GM12873 (cell line): ENCODE data around the gene GRAMD4.

Source experiments
- TF ChIP-seq, protein P1 (sequence below): IDR thresholded peaks from 2 replicates; pipeline ENCODE4 v1.5.1; 2012; ENCODE audit warnings: low read depth, mild to moderate bottlenecking, moderate library complexity, low read length, control low read depth; ENCODE audit not compliant: insufficient read depth; ENCODE audit errors: missing control alignments

The GRAMD4 gene, protein sequence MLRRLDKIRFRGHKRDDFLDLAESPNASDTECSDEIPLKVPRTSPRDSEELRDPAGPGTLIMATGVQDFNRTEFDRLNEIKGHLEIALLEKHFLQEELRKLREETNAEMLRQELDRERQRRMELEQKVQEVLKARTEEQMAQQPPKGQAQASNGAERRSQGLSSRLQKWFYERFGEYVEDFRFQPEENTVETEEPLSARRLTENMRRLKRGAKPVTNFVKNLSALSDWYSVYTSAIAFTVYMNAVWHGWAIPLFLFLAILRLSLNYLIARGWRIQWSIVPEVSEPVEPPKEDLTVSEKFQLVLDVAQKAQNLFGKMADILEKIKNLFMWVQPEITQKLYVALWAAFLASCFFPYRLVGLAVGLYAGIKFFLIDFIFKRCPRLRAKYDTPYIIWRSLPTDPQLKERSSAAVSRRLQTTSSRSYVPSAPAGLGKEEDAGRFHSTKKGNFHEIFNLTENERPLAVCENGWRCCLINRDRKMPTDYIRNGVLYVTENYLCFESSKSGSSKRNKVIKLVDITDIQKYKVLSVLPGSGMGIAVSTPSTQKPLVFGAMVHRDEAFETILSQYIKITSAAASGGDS

DNA sequence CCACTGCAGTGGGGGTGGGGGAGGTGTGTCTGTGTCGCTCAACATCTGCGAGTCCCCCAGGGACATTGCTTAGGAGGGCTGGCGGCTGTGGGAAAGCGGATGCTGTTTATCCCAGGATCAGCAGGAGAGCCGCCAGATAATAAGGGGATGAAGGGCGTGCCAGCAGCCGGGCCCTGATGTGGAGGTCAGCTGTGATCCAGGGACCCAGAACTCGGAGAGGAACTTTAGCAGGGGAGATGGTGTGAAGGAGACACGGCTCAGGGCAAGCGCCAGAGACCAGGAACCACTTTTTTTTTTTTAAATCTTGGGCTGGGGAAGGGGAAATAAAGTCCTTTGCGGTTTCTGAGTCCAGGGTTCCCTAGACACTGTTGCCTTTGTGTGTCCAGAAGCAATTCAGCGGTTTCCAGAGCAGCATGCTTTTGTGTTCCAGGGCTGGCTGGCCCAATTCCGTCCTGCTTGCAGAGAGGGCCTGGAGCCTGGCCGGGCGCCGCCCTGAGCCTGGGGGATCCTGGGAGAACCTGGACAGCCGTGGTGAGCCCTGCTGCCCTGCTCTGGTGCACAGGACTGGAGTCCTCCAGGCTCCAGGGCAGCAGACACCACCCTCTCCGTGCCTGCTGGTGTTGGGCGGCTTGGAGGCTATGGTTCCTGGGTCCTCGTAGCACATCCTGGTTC lies at the start of gene GRAMD4:
Gene GRAMD4, plus strand, starts transcription at position 557 of the 672 bp plus-strand sequence. CDS start 6,414 bp downstream, outside the sequence.
- TF ChIP-seq, protein P1, sequence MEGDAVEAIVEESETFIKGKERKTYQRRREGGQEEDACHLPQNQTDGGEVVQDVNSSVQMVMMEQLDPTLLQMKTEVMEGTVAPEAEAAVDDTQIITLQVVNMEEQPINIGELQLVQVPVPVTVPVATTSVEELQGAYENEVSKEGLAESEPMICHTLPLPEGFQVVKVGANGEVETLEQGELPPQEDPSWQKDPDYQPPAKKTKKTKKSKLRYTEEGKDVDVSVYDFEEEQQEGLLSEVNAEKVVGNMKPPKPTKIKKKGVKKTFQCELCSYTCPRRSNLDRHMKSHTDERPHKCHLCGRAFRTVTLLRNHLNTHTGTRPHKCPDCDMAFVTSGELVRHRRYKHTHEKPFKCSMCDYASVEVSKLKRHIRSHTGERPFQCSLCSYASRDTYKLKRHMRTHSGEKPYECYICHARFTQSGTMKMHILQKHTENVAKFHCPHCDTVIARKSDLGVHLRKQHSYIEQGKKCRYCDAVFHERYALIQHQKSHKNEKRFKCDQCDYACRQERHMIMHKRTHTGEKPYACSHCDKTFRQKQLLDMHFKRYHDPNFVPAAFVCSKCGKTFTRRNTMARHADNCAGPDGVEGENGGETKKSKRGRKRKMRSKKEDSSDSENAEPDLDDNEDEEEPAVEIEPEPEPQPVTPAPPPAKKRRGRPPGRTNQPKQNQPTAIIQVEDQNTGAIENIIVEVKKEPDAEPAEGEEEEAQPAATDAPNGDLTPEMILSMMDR: no peak

DNA sequence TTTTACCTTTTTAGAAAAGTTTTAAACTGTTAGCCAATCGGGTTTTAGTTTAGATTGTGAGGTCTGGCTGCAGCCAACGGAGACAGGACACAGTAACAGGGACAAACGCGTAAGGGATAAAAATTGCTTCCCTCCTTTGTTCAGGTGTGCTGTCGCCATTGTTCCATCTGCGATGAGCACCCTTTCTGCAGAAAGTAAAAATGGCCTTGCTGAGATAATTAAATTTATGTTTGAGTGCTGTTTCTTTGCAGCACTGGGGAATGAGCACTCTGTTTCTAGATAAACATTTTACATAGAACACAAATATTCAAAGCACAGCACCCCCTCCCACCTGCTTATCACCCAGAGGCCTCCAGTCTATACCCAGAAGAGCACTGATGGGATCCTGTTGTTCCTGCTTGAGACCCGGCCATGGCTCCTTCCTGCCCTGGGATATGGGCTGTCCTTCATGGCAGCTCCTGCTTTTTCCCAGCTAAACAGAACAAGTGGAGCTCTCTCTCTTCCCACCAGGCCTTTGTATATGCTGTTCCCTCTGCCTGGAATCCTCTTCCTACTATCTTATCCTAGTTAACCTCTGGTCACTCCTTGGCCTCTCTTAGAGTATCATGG lies 48.4 kb upstream of the GRAMD4 start:
- TF ChIP-seq, protein P1: no peak

DNA sequence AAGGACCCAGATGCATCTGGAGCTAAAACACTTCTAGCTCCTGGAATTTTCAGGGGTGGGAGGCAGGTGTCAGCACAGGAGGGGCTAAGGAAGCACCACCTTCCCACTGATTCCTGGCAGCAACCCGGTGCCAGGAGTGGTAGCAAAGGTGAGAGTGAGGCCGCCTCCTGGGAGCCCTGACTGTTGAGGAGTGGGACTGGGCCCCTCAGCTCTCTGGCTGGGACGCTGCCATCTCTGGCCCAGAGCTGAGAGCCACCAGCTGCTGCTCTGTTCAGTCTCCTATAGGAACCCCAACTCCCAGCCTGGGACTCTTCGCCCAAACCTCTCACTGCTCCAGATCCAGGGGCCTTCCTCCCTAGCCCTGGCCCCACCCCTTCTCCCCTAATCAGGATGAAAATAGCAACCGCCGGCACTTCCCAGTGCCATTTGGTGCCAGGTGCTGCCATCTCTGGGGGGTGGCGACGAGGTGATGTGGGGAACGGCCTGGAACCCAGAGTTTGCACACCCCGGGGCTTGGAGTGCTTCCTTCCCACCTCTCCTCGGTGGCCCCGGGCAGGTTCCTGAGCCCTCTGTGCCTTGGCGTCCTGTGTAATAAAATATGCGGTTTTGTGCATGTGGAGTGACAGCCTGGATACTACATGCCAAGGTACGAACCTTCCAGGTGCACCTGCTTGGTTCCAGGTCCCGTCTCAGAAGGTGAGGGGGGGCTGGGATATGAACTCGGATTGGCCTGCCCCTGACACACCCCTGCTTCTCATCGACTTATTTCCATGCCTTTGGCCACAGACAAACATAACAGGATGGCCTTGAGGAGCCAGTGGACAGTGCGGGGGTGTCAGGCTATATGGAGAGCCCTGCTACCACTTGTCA lies 47.0 kb upstream of the GRAMD4 start:
- TF ChIP-seq, protein P1: no peak

DNA sequence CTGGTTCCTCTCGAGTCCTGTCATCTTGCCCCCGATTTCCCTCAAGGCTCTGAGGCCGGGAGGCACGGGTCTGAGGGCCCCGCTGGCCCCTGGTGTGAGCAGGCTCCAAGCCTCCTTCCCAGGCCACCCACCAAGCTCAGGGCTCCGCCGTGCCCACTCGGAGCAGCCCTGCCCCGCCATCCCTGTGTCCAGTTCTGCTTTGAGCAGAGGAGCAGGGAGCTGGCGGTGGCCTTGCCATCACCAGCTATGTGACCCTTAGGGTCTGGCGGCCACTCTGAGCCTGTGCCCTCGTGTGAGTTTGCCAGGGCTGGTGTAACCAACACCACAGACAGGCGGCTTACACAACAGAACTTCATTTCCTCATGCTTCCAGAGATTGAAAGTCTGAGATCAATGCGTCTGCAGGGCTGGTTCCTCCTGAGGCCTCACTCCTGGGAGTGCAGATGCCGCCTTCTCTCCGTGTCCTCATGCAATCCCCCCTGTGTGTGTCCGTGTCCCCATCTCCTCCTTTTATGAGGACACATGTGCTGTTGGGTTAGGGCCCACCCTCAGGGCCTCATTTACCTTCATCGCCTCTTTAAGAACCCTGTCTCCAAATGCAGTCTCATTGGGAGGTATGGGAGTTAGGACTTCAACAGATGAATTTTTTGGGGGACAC lies 46.3 kb upstream of the GRAMD4 start:
- TF ChIP-seq, protein P1: no peak

DNA sequence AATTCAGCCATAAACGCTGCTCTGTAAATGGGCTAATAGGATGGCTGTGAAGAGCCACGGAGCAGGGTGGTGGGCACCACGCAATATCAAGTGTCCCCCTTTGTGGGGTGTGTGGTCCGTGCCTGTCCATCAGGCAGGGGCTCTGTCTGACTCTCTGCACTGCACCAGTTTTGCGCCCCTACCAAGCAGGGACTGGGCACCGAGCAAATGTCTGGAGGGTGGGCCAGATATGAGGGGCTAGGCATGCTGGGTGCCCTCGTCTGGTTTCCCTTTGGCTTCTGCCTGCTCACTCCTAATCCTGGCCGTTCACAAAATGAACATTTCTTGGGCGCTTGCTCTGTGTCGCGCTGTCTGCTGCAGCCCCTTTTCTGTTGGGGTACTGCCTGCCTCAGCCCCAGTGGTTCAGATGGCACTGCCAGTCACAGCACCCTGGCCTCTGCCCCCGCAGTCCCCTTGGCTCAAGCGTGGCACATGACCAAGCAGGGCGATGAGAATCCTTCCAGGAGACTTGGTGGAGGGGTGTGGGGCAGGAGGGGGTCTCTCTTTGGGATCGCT lies 45.7 kb upstream of the GRAMD4 start:
- TF ChIP-seq, protein P1: no peak
